CD14-positive monocyte (primary cell): ENCODE measurements around the gene MOV10. TPM values are rescaled to one million over a fixed set of nuclear protein-coding genes. Genes with fewer than 3 reads are reported as not detected.

ENCODE experiments used
- DNase-seq, 3 donors: peaks; one replicate each; pipeline ENCODE4 v3.0.0-alpha.2; 2011 to 2022
- H2AFZ ChIP-seq: 2 replicates; pipeline ENCODE4 v1.6.0; 2012; ENCODE audit warnings: mild to moderate bottlenecking, low read depth, low read length, inconsistent platforms; ENCODE audit not compliant: insufficient read depth, poor library complexity, severe bottlenecking
- H3K27ac ChIP-seq, 2 donors: 1 replicate in 1 of 2; 2 replicates in 1 of 2; pipeline ENCODE4 v1.5.1; 2012 to 2013; ENCODE audit warnings: low read length in 2 of 2, control low read depth in 1 of 2, inconsistent platforms in 1 of 2, low read depth in 1 of 2, mild to moderate bottlenecking in 1 of 2
- H3K27me3 ChIP-seq, 2 donors: one replicate each; pipeline versions ENCODE4 v1.6.0 to v1.6.1; 2011 to 2013; ENCODE audit warnings: low read length in 2 of 2; ENCODE audit not compliant: control insufficient read depth in 2 of 2, insufficient read depth in 2 of 2
- H3K36me3 ChIP-seq, 2 donors: replicated peaks in 1 of 2; 1 replicate in 1 of 2; 2 replicates in 1 of 2; pipeline versions ENCODE4 v1.5.1 to v1.6.1; 2012 to 2013; ENCODE audit warnings: low read length in 2 of 2, control low read depth in 1 of 2, inconsistent platforms in 1 of 2, mild to moderate bottlenecking in 1 of 2; ENCODE audit not compliant: insufficient read depth in 2 of 2, control insufficient read depth in 1 of 2
- H3K4me1 ChIP-seq, 2 donors: 1 replicate in 1 of 2; 2 replicates in 1 of 2; pipeline versions ENCODE4 v1.5.1 to v1.6.1; 2012 to 2013; ENCODE audit warnings: low read length in 2 of 2, control low read depth in 1 of 2, inconsistent platforms in 1 of 2, mild to moderate bottlenecking in 1 of 2, moderate library complexity in 1 of 2; ENCODE audit not compliant: insufficient read depth in 2 of 2, control insufficient read depth in 1 of 2
- H3K4me2 ChIP-seq: replicated peaks from 2 replicates; pipeline ENCODE3; 2012; ENCODE audit warnings: low read length, moderate library complexity, mild to moderate bottlenecking; ENCODE audit not compliant: poor library complexity, severe bottlenecking; ENCODE audit errors: extremely low read depth
- H3K4me3 ChIP-seq, 3 experiments: fragments of 200-600 bp in 1 of 3; sonication (generic) in 1 of 3; replicated peaks in 1 of 3; 1 replicate in 2 of 3; 2 replicates in 1 of 3; pipeline ENCODE4 v1.5.1; 2011 to 2013; ENCODE audit warnings: low read length in 3 of 3, mild to moderate bottlenecking in 3 of 3, control low read depth in 2 of 3, low read depth in 2 of 3, inconsistent platforms in 1 of 3, moderate library complexity in 1 of 3
- H3K79me2 ChIP-seq: 2 replicates; pipeline ENCODE4 v1.6.0; 2012; ENCODE audit warnings: mild to moderate bottlenecking, control low read depth, inconsistent platforms, low read length, moderate library complexity; ENCODE audit not compliant: insufficient read depth
- H3K9ac ChIP-seq: 2 replicates; pipeline ENCODE4 v1.6.0; 2017; ENCODE audit warnings: low read length, mild to moderate bottlenecking; ENCODE audit not compliant: insufficient read depth, poor library complexity, severe bottlenecking
- H3K9me3 ChIP-seq, 2 donors: replicated peaks in 1 of 2; 1 replicate in 1 of 2; 2 replicates in 1 of 2; pipeline versions ENCODE4 v1.5.1 to v1.6.1; 2012 to 2013; ENCODE audit warnings: low read length in 2 of 2, control low read depth in 1 of 2; ENCODE audit not compliant: control insufficient read depth in 1 of 2, insufficient read depth in 1 of 2
- H4K20me1 ChIP-seq: 2 replicates; pipeline ENCODE4 v1.6.0; 2012; ENCODE audit warnings: mild to moderate bottlenecking, low read length, control low read depth, moderate library complexity; ENCODE audit not compliant: insufficient read depth
- H3K27ac Mint-ChIP-seq, 7 donors: one replicate each; pipeline ENCODE4 v1.8.0; 2020; ENCODE audit warnings: mild to moderate bottlenecking in 7 of 7, mixed read lengths in 7 of 7, moderate library complexity in 6 of 7, inconsistent platforms in 2 of 7
- H3K27me3 Mint-ChIP-seq, 3 donors: one replicate each; pipeline ENCODE4 v1.8.0; 2021 to 2022; ENCODE audit warnings: low read depth in 3 of 3, mild to moderate bottlenecking in 3 of 3, mixed read lengths in 3 of 3, moderate library complexity in 3 of 3, inconsistent platforms in 1 of 3
- H3K36me3 Mint-ChIP-seq, 2 donors: one replicate each; pipeline ENCODE4 v1.8.0; 2020; ENCODE audit warnings: mixed read lengths in 2 of 2, inconsistent platforms in 1 of 2, mild to moderate bottlenecking in 1 of 2
- H3K4me1 Mint-ChIP-seq: one replicate; pipeline ENCODE4 v1.8.0; 2020; ENCODE audit warnings: mild to moderate bottlenecking, mixed read lengths
- H3K4me3 Mint-ChIP-seq, 2 donors: one replicate each; pipeline ENCODE4 v1.8.0; 2020; ENCODE audit warnings: mild to moderate bottlenecking in 2 of 2, mixed read lengths in 2 of 2, moderate library complexity in 1 of 2
- H3K9me3 Mint-ChIP-seq, 7 donors: one replicate each; pipeline ENCODE4 v1.8.0; 2020 to 2022; ENCODE audit warnings: mixed read lengths in 7 of 7, mild to moderate bottlenecking in 6 of 7, moderate library complexity in 6 of 7, inconsistent platforms in 2 of 7
- WGBS: methylation state at CpG from one replicate; pipeline ENCODE4 v1.1.5; 2013; ENCODE audit warnings: missing lambda C conversion rate; ENCODE audit not compliant: insufficient coverage; 5-methylcytosine and 5-hydroxymethylcytosine counted together
- intact Hi-C, 2 donors: fragments of 100-400 bp; cut with micrococcal nuclease; formaldehyde crosslinking; loops; one replicate each; pipeline versions ENCODE4 v1.15.0 to v1.15.1; 2023
- polyA plus RNA-seq, 3 donors: library from polyadenylated mRNA; depleted of rRNA in 1 of 3; unstranded in 2 of 3; stranded (reverse) in 1 of 3; fragments of 300-500 nt in 2 of 3; fragments of >200 nt in 1 of 3; fragmentation: Illumina TruSeq in 2 of 3; gene quantifications; 1 replicate in 2 of 3; 2 replicates in 1 of 3; pipeline ENCODE4 v1.2.3, GENCODE V29; 2012 to 2021
- TF ChIP-seq, protein P1 (sequence below): fragments of 200-600 bp; IDR thresholded peaks from one replicate; pipeline ENCODE4 v1.8.0; 2022; ENCODE audit warnings: antibody characterized with exemption, mild to moderate bottlenecking

MOV10 gene
- polyA plus RNA-seq, 3 donors: 12.0 to 61.2 (median 13.6) TPM

DNA sequence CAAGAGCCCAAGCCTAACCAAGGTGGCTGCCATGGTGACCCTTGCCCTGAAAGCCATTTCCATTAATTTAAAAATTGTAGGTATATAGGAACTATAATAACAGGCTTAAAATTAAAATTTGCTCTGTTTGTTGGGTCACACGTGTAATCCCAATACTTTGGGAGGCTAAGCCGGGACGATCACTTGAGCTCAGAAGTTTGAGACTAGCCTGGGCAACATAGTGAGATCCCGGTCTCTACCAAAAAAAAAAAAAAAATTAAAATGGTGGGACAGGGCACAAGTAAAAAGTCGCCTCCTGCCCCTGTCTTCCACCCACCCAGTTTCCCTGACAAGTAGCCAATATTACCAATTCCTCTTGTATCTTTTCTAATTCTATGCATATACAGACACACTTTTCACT lies 48.3 kb upstream of the MOV10 start:
- peak overlapping the region in 6 of 7 donors; percentile 26 to 86 (median 68) for H3K27ac Mint-ChIP-seq
- peaks cover 67% of the 10 kb centered on the region for H3K4me1 Mint-ChIP-seq
- WGBS: 100% methylated on average over 4 of the region's 5 CpGs
- H3K36me3 ChIP-seq: peaks cover 11 to 27% of the 10 kb centered on the region in 2 donors
- H3K36me3 Mint-ChIP-seq: peaks cover 24 to 55% of the 10 kb centered on the region in 2 donors
- H3K9ac ChIP-seq: no peak overlapping the region
- no peak overlapping the region for H3K4me3 Mint-ChIP-seq
- H3K79me2 ChIP-seq: peaks cover 100% of the 10 kb centered on the region
- no peak overlapping the region for H3K4me2 ChIP-seq
- H3K9me3 Mint-ChIP-seq: peaks cover 0 to 2% (median 0%) of the 10 kb centered on the region in 7 donors
- no peak overlapping the region for H3K4me3 ChIP-seq
- peak overlapping the region in 1 of 2 donors; percentile 65 for H3K27ac ChIP-seq
- H3K27me3 Mint-ChIP-seq: no peaks in the 10 kb centered on the region
- H2AFZ ChIP-seq: no peak overlapping the region
- no peak for DNase-seq
- H3K27me3 ChIP-seq: no peaks in the 10 kb centered on the region
- TF ChIP-seq, protein P1, sequence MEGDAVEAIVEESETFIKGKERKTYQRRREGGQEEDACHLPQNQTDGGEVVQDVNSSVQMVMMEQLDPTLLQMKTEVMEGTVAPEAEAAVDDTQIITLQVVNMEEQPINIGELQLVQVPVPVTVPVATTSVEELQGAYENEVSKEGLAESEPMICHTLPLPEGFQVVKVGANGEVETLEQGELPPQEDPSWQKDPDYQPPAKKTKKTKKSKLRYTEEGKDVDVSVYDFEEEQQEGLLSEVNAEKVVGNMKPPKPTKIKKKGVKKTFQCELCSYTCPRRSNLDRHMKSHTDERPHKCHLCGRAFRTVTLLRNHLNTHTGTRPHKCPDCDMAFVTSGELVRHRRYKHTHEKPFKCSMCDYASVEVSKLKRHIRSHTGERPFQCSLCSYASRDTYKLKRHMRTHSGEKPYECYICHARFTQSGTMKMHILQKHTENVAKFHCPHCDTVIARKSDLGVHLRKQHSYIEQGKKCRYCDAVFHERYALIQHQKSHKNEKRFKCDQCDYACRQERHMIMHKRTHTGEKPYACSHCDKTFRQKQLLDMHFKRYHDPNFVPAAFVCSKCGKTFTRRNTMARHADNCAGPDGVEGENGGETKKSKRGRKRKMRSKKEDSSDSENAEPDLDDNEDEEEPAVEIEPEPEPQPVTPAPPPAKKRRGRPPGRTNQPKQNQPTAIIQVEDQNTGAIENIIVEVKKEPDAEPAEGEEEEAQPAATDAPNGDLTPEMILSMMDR: no peak
- intact Hi-C loops: loop anchor here in 1 of 2 donors (5.0 kb wide), 2 partner anchors 46 to 81 kb away; partner anchors contain the start of genes MOV10 and RHOC
- H4K20me1 ChIP-seq: peaks cover 92% of the 10 kb centered on the region
- peaks cover 36 to 82% of the 10 kb centered on the region in 2 donors for H3K4me1 ChIP-seq
- H3K9me3 ChIP-seq: no peaks in the 10 kb centered on the region

DNA sequence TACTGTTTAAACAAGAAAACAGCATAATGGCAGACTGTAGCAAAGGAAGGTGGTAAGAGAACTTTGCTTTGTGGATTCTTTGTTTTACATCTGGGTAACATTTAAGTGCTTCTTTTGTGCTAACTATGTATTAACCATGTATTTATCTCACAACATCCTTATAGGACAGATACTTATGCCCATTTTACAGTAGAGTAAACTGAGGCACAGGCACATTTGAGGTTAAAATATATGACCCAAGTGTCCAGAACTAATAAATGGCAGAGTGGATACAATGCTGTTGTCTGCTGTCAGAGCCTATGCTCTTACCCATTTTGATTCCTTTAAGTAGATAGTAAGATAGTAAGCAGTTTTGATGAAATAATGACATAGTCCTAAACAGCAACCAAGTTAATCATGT lies 47.6 kb upstream of the MOV10 start:
- H3K9me3 ChIP-seq: no peaks in the 10 kb centered on the region
- H3K4me1 ChIP-seq: peaks cover 29 to 77% of the 10 kb centered on the region in 2 donors
- peak overlapping the region in 6 of 7 donors; percentile 38 to 79 (median 54) for H3K27ac Mint-ChIP-seq
- TF ChIP-seq, protein P1: no peak
- DNase-seq: no peak
- peak overlapping the region in 1 of 2 donors; percentile 57 for H3K27ac ChIP-seq
- intact Hi-C loops: loop anchor here in 1 of 2 donors (5.0 kb wide), 2 partner anchors 45 to 80 kb away; partner anchors contain the start of genes MOV10 and RHOC
- no peak overlapping the region for H2AFZ ChIP-seq
- peaks cover 0 to 2% (median 0%) of the 10 kb centered on the region in 7 donors for H3K9me3 Mint-ChIP-seq
- H3K4me2 ChIP-seq: peak overlapping the region; percentile 15
- peaks cover 94% of the 10 kb centered on the region for H4K20me1 ChIP-seq
- peaks cover 63% of the 10 kb centered on the region for H3K4me1 Mint-ChIP-seq
- H3K27me3 ChIP-seq: no peaks in the 10 kb centered on the region
- H3K4me3 ChIP-seq: no peak overlapping the region
- H3K9ac ChIP-seq: no peak overlapping the region
- no peaks in the 10 kb centered on the region for H3K27me3 Mint-ChIP-seq
- peaks cover 14 to 34% of the 10 kb centered on the region in 2 donors for H3K36me3 ChIP-seq
- peaks cover 100% of the 10 kb centered on the region for H3K79me2 ChIP-seq
- no peak overlapping the region for H3K4me3 Mint-ChIP-seq
- peaks cover 24 to 61% of the 10 kb centered on the region in 2 donors for H3K36me3 Mint-ChIP-seq
